HL-60/S4 (cell line): ENCODE measurements around the gene ABLIM2.

Source experiments
- in situ Hi-C: fragments of 300-500 bp; cut with MboI; formaldehyde crosslinking; loops from 2 replicates; pipeline ENCODE4 v1.14.3; 2022; ENCODE audit warnings: low sequenced_read_pairs

ABLIM2 gene

GRCh38 chr4:7971159-7971631, 187.4 kb downstream of the ABLIM2 start:
- in situ Hi-C loops: no loop called here

GRCh38 chr4:7970361-7970946, 188.2 kb downstream of the ABLIM2 start:
- in situ Hi-C loops: no loop called here

- in situ Hi-C loops: no loop called here
Observed at GRCh38 chr4:7968262-7968896, 190.2 kb downstream of the ABLIM2 start.

- in situ Hi-C loops: no loop called here
Observed at GRCh38 chr4:7967501-7968261, 190.9 kb downstream of the ABLIM2 start.

GRCh38 chr4:7967063-7967440, 191.6 kb downstream of the ABLIM2 start:
- in situ Hi-C loops: no loop called here

GRCh38 chr4:7966281-7967062, 192.1 kb downstream of the ABLIM2 start:
- in situ Hi-C loops: no loop called here

- in situ Hi-C loops: no loop called here
Observed at GRCh38 chr4:7964890-7965662, 193.5 kb downstream of the ABLIM2 start.

- in situ Hi-C loops: no loop called here
Observed at GRCh38 chr4:7964459-7964858, 194.2 kb downstream of the ABLIM2 start.

- in situ Hi-C loops: no loop called here
Observed at GRCh38 chr4:7963691-7964090, 194.9 kb downstream of the ABLIM2 start.

GRCh38 chr4:7962609-7963508, 195.8 kb downstream of the ABLIM2 start:
- in situ Hi-C loops: no loop called here

- in situ Hi-C loops: no loop called here
Observed at GRCh38 chr4:7960790-7961655, 197.6 kb downstream of the ABLIM2 start.

GRCh38 chr4:7960017-7960789, 198.4 kb downstream of the ABLIM2 start:
- in situ Hi-C loops: no loop called here

GRCh38 chr4:7959078-7959477, 199.5 kb downstream of the ABLIM2 start:
- in situ Hi-C loops: no loop called here

- in situ Hi-C loops: no loop called here
Observed at GRCh38 chr4:7956934-7957656, 201.5 kb downstream of the ABLIM2 start.

GRCh38 chr4:7956270-7956808, 202.3 kb downstream of the ABLIM2 start:
- in situ Hi-C loops: no loop called here

- in situ Hi-C loops: no loop called here
Observed at GRCh38 chr4:7955393-7955792, 203.2 kb downstream of the ABLIM2 start.

GRCh38 chr4:7952615-7953014, 206.0 kb downstream of the ABLIM2 start:
- in situ Hi-C loops: no loop called here
